H9 (cell line): ENCODE data around the gene HEXD. TPM values are rescaled to one million over a fixed set of nuclear protein-coding genes. Genes with fewer than 3 reads are reported as not detected.

Source experiments
- DNase-seq: peaks from one replicate; pipeline ENCODE4 v3.0.0-alpha.2; 2017
- H2AFZ ChIP-seq: one replicate; pipeline ENCODE4 v1.6.1; 2013; ENCODE audit warnings: mild to moderate bottlenecking, low read length, control low read depth, moderate library complexity
- H2AK5ac ChIP-seq: 2 replicates; pipeline ENCODE4 v1.6.1; 2013; ENCODE audit warnings: low read length, control low read depth, mixed read lengths; ENCODE audit not compliant: insufficient read length
- H2BK120ac ChIP-seq: one replicate; pipeline ENCODE4 v1.6.1; 2013; ENCODE audit warnings: low read depth, mild to moderate bottlenecking, low read length, control low read depth, inconsistent platforms; ENCODE audit not compliant: poor library complexity, severe bottlenecking
- H2BK12ac ChIP-seq: 2 replicates; pipeline ENCODE4 v1.6.1; 2013; ENCODE audit warnings: low read length, control low read depth, mixed read lengths, low read depth; ENCODE audit not compliant: insufficient read length
- H2BK15ac ChIP-seq: 2 replicates; pipeline ENCODE4 v1.6.1; 2013; ENCODE audit warnings: low read depth, low read length, control low read depth
- H2BK20ac ChIP-seq: one replicate; pipeline ENCODE4 v1.6.1; 2013; ENCODE audit warnings: low read depth, mild to moderate bottlenecking, low read length, control low read depth, inconsistent platforms; ENCODE audit not compliant: poor library complexity, severe bottlenecking
- H2BK5ac ChIP-seq: 2 replicates; pipeline ENCODE4 v1.6.1; 2013; ENCODE audit warnings: low read length, control low read depth, mixed read lengths; ENCODE audit not compliant: insufficient read length
- H3K14ac ChIP-seq: 2 replicates; pipeline ENCODE4 v1.6.1; 2013; ENCODE audit warnings: low read length, control low read depth; ENCODE audit not compliant: insufficient read depth
- H3K18ac ChIP-seq: 2 replicates; pipeline ENCODE4 v1.6.1; 2013; ENCODE audit warnings: low read depth, mild to moderate bottlenecking, mixed read lengths, low read length, control low read depth; ENCODE audit not compliant: insufficient read length
- H3K23ac ChIP-seq: 2 replicates; pipeline ENCODE4 v1.6.1; 2013; ENCODE audit warnings: low read length, control low read depth, mixed read lengths, low read depth; ENCODE audit not compliant: insufficient read length
- H3K23me2 ChIP-seq: 2 replicates; pipeline ENCODE4 v1.6.1; 2013; ENCODE audit warnings: low read depth, mild to moderate bottlenecking, mixed read lengths, low read length, control low read depth; ENCODE audit not compliant: insufficient read length, poor library complexity, severe bottlenecking
- H3K27ac ChIP-seq: 2 replicates; pipeline ENCODE4 v1.5.1; 2013; ENCODE audit warnings: low read length, control low read depth, mixed read lengths, low read depth; ENCODE audit not compliant: insufficient read length
- H3K27me3 ChIP-seq: 2 replicates; pipeline ENCODE4 v1.6.1; 2013; ENCODE audit warnings: low read length, control low read depth, inconsistent platforms; ENCODE audit not compliant: insufficient read depth
- H3K4ac ChIP-seq: 2 replicates; pipeline ENCODE4 v1.6.1; 2013; ENCODE audit warnings: low read depth, mild to moderate bottlenecking, control low read depth, inconsistent platforms, low read length, moderate library complexity
- H3K4me1 ChIP-seq: 2 replicates; pipeline ENCODE4 v1.6.1; 2013; ENCODE audit warnings: low read length, control low read depth, inconsistent platforms; ENCODE audit not compliant: insufficient read depth
- H3K4me2 ChIP-seq: 2 replicates; pipeline ENCODE4 v1.6.1; 2013; ENCODE audit warnings: low read length, control low read depth, mixed read lengths; ENCODE audit not compliant: insufficient read length, insufficient read depth
- H3K56ac ChIP-seq: 2 replicates; pipeline ENCODE4 v1.6.1; 2013; ENCODE audit warnings: low read depth, mild to moderate bottlenecking, mixed read lengths, low read length, control low read depth; ENCODE audit not compliant: insufficient read length
- H3K79me1 ChIP-seq: 2 replicates; pipeline ENCODE4 v1.6.1; 2013; ENCODE audit warnings: low read depth, mild to moderate bottlenecking, moderate library complexity, low read length, control low read depth, inconsistent platforms; ENCODE audit not compliant: insufficient read depth, poor library complexity, severe bottlenecking
- H3K79me2 ChIP-seq: 2 replicates; pipeline ENCODE4 v1.6.1; 2013; ENCODE audit warnings: low read length, control low read depth, inconsistent platforms; ENCODE audit not compliant: insufficient read depth
- H3K9ac ChIP-seq: 2 replicates; pipeline ENCODE4 v1.6.1; 2013; ENCODE audit warnings: low read length, control low read depth, mixed read lengths; ENCODE audit not compliant: insufficient read length; ENCODE audit errors: extremely low read depth
- H3K9me3 ChIP-seq: one replicate; pipeline ENCODE4 v1.6.1; 2013; ENCODE audit warnings: low read depth, low read length, inconsistent platforms; ENCODE audit not compliant: control insufficient read depth
- H3T11ph ChIP-seq: one replicate; pipeline ENCODE4 v1.6.1; 2013; ENCODE audit warnings: mild to moderate bottlenecking, low read length, control low read depth, inconsistent platforms
- H4K20me1 ChIP-seq: one replicate; pipeline ENCODE4 v1.6.1; 2013; ENCODE audit not compliant: control insufficient read depth, insufficient read length, insufficient read depth
- H4K5ac ChIP-seq: 2 replicates; pipeline ENCODE4 v1.6.1; 2013; ENCODE audit warnings: low read depth, mild to moderate bottlenecking, mixed read lengths, low read length, control low read depth; ENCODE audit not compliant: insufficient read length
- H4K8ac ChIP-seq: replicated peaks from 2 replicates; pipeline ENCODE4 v1.6.1; 2013; ENCODE audit warnings: low read length, control low read depth, mixed read lengths, low read depth; ENCODE audit not compliant: insufficient read length
- H4K91ac ChIP-seq: 2 replicates; pipeline ENCODE4 v1.6.1; 2013; ENCODE audit warnings: low read depth, mild to moderate bottlenecking, moderate library complexity, mixed read lengths, low read length, control low read depth; ENCODE audit not compliant: insufficient read length
- H3K27ac Mint-ChIP-seq, 3 experiments: 2 replicates in 2 of 3; 3 replicates in 1 of 3; pipeline ENCODE4 v1.8.0; 2020 to 2021; ENCODE audit warnings: mixed read lengths in 3 of 3, mild to moderate bottlenecking in 1 of 3, moderate library complexity in 1 of 3
- H3K27me3 Mint-ChIP-seq: 2 replicates; pipeline ENCODE4 v1.8.0; 2021; ENCODE audit warnings: low read depth, mild to moderate bottlenecking, moderate library complexity, mixed read lengths
- H3K36me3 Mint-ChIP-seq, 3 experiments: 2 replicates in 2 of 3; 3 replicates in 1 of 3; pipeline ENCODE4 v1.8.0; 2020 to 2021; ENCODE audit warnings: low read depth in 3 of 3, mixed read lengths in 3 of 3; ENCODE audit not compliant: insufficient read depth in 1 of 3
- H3K4me1 Mint-ChIP-seq, 2 experiments: 2 replicates each; pipeline ENCODE4 v1.8.0; 2020; ENCODE audit warnings: mixed read lengths in 2 of 2
- H3K4me3 Mint-ChIP-seq, 2 experiments: 2 replicates in 1 of 2; 3 replicates in 1 of 2; pipeline ENCODE4 v1.8.0; 2020 to 2021; ENCODE audit warnings: mild to moderate bottlenecking in 2 of 2, mixed read lengths in 2 of 2, moderate library complexity in 1 of 2
- H3K9me3 Mint-ChIP-seq, 2 experiments: 2 replicates in 1 of 2; 3 replicates in 1 of 2; pipeline ENCODE4 v1.8.0; 2020; ENCODE audit warnings: mild to moderate bottlenecking in 2 of 2, mixed read lengths in 2 of 2, moderate library complexity in 1 of 2
- CTCF ChIP-seq: fragments of 200-600 bp; sonication (generic); conservative IDR thresholded peaks from 3 replicates; pipeline ENCODE4 v1.8.0; 2021; ENCODE audit warnings: antibody characterized with exemption, mild to moderate bottlenecking
- WGBS: extraction: QIAGEN DNeasy Blood & Tissue Kit; methylation state at CpG from one replicate; pipeline ENCODE4 v1.1.7; 2013; ENCODE audit warnings: missing lambda C conversion rate, low lambda C conversion rate, mixed read lengths; ENCODE audit not compliant: insufficient read length; ENCODE audit errors: extremely low coverage; 5-methylcytosine and 5-hydroxymethylcytosine counted together
- total RNA-seq: library from RNA; stranded (reverse); gene quantifications from 2 replicates; pipeline ENCODE4 v1.2.1, GENCODE V29; 2021

The HEXD gene
- total RNA-seq, 1 experiment from 2014 or later = 23.2 TPM

DNA sequence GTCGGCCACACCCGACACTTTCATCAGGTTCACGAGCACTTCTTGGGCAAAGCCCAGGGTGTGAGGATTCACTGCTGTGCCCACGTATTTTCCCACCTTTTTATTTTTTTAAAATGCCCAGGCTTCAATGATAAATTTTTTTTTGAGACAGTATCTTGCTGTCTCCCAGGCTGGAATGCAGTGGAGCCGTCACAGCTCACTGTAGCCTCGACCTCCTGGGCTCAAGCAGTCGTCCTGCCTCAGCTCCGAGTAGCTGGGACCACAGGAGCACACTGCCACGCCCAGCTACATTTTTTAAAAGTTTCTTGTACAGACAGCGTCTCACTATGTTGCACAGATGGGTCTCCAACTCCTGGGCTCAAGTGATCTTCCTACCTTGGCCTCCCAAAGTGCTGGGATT, 28.8 kb upstream of the HEXD start:
- H4K5ac ChIP-seq = no peak overlapping the region
- H2AFZ ChIP-seq = no peak overlapping the region
- no peak overlapping the region for H4K91ac ChIP-seq
- no peak overlapping the region for H2BK20ac ChIP-seq
- peaks cover 0 to 8% of the 10 kb centered on the region in 2 experiments; a peak in 2 of 4 replicates for H3K4me1 Mint-ChIP-seq
- H3K18ac ChIP-seq = no peak overlapping the region
- no peaks in the 10 kb centered on the region for H3K27me3 ChIP-seq
- H3K36me3 Mint-ChIP-seq = peaks cover 0 to 11% (median 9%) of the 10 kb centered on the region in 3 experiments; a peak in 4 of 7 replicates
- H2AK5ac ChIP-seq = no peak overlapping the region
- H3K27ac ChIP-seq = no peak overlapping the region
- no peak overlapping the region for H3T11ph ChIP-seq
- no peaks in the 10 kb centered on the region for H3K4me1 ChIP-seq
- no peak overlapping the region for H3K4me2 ChIP-seq
- no peaks in the 10 kb centered on the region for H4K20me1 ChIP-seq
- no peaks in the 10 kb centered on the region; a peak in 1 of 5 replicates for H3K9me3 Mint-ChIP-seq
- no peak for TF ChIP-seq CTCF
- H3K56ac ChIP-seq = no peak overlapping the region
- no peaks in the 10 kb centered on the region for H3K79me2 ChIP-seq
- H3K23me2 ChIP-seq = no peaks in the 10 kb centered on the region
- H3K4me3 Mint-ChIP-seq = no peak overlapping the region
- WGBS = no CpG with 5 or more reads among the region's 10 CpGs
- no peak overlapping the region for H3K23ac ChIP-seq
- peaks cover 9% of the 10 kb centered on the region for H3K27me3 Mint-ChIP-seq
- H2BK5ac ChIP-seq = no peak overlapping the region
- H3K4ac ChIP-seq = no peak overlapping the region
- H2BK12ac ChIP-seq = no peak overlapping the region
- no peaks in the 10 kb centered on the region for H3K79me1 ChIP-seq
- no peak for DNase-seq
- no peak overlapping the region for H2BK120ac ChIP-seq
- no peaks in the 10 kb centered on the region for H3K9me3 ChIP-seq
- no peak overlapping the region for H2BK15ac ChIP-seq
- no peak overlapping the region for H4K8ac ChIP-seq
- peak overlapping the region in 1 of 3 experiments; percentile 70; a peak in 1 of 7 replicates for H3K27ac Mint-ChIP-seq
- H3K14ac ChIP-seq = no peak overlapping the region
- H3K9ac ChIP-seq = no peak overlapping the region
